H1 (cell line): Measurements from ENCODE around the gene PLEKHS1. TPM values are rescaled to one million over a fixed set of nuclear protein-coding genes. Genes with fewer than 3 reads are reported as not detected.
A peak's percentile ranks its signal among the peaks of the same experiment; 100 is the strongest.

Experiments
- CTCF ChIA-PET: fragments of 300-600 bp; sonication (Branson Sonifier 250); formaldehyde crosslinking; loops from one replicate; lab custom pipeline; 2021; ENCODE audit not compliant: partially characterized antibody; lab: Charles Lee
- POLR2A ChIA-PET: fragments of 300-600 bp; sonication (Branson Sonifier 250); formaldehyde crosslinking; loops from one replicate; lab custom pipeline; 2021; ENCODE audit warnings: inconsistent platforms; ENCODE audit not compliant: partially characterized antibody; lab: Charles Lee
- DNase-seq, 2 experiments: peaks; one replicate each; pipeline versions ENCODE4 v3.0.0 to v3.0.0-alpha.2; 2010 to 2022; ENCODE audit warnings: low spot score in 2 of 2, low read depth in 1 of 2, mixed read lengths in 1 of 2
- FAIRE-seq: peaks from 2 replicates; lab custom pipeline; 2011; peaks lifted over from hg19 to GRCh38; lab: Jason Lieb, UNC
- H2AFZ ChIP-seq: 2 replicates; pipeline ENCODE4 v1.8.1; 2012; ENCODE audit warnings: low read length, inconsistent platforms
- H2AK5ac ChIP-seq: 2 replicates; pipeline ENCODE4 v1.6.1; 2013; ENCODE audit warnings: low read depth, low read length
- H2BK120ac ChIP-seq: replicated peaks from 2 replicates; pipeline ENCODE3; 2013; ENCODE audit warnings: low read depth, low read length, inconsistent platforms
- H2BK12ac ChIP-seq: 2 replicates; pipeline ENCODE4 v1.6.1; 2013; ENCODE audit warnings: low read depth, low read length
- H2BK15ac ChIP-seq: 2 replicates; pipeline ENCODE4 v1.6.1; 2013; ENCODE audit warnings: low read length
- H2BK20ac ChIP-seq: 2 replicates; pipeline ENCODE4 v1.6.1; 2013; ENCODE audit warnings: low read length
- H2BK5ac ChIP-seq: 2 replicates; pipeline ENCODE4 v1.6.1; 2013; ENCODE audit warnings: low read depth, low read length
- H3K14ac ChIP-seq: 2 replicates; pipeline ENCODE4 v1.6.1; 2013; ENCODE audit warnings: inconsistent platforms; ENCODE audit not compliant: insufficient read length
- H3K18ac ChIP-seq: 2 replicates; pipeline ENCODE4 v1.6.1; 2013; ENCODE audit warnings: low read length; ENCODE audit errors: extremely low read depth
- H3K23ac ChIP-seq: 2 replicates; pipeline ENCODE4 v1.6.1; 2013; ENCODE audit warnings: inconsistent platforms; ENCODE audit not compliant: insufficient read length
- H3K23me2 ChIP-seq: 2 replicates; pipeline ENCODE4 v1.6.1; 2013; ENCODE audit warnings: low read depth, low read length
- H3K27ac ChIP-seq: 2 replicates; pipeline ENCODE4 v1.6.1; 2011; ENCODE audit warnings: low read depth, low read length, inconsistent platforms
- H3K27me3 ChIP-seq, 4 experiments: replicated peaks in 1 of 4; 1 replicate in 1 of 4; 2 replicates in 3 of 4; pipeline versions ENCODE4 v1.6.1 to v1.8.1; 2011 to 2013; ENCODE audit warnings: low read length in 3 of 4, mild to moderate bottlenecking in 3 of 4, inconsistent platforms in 2 of 4, mixed read lengths in 2 of 4, moderate library complexity in 1 of 4; ENCODE audit not compliant: control insufficient read depth in 3 of 4, insufficient read depth in 3 of 4; ENCODE audit errors: extremely low read depth in 1 of 4
- H3K36me3 ChIP-seq, 4 experiments: 2 replicates each; pipeline versions ENCODE4 v1.6.1 to v1.8.1; 2011 to 2013; ENCODE audit warnings: mild to moderate bottlenecking in 4 of 4, low read length in 3 of 4, moderate library complexity in 2 of 4, control low read depth in 1 of 4, inconsistent platforms in 1 of 4; ENCODE audit not compliant: insufficient read depth in 4 of 4, control insufficient read depth in 2 of 4
- H3K4ac ChIP-seq: replicated peaks from 2 replicates; pipeline ENCODE3; 2013; ENCODE audit warnings: low read length, low read depth, mixed read lengths, inconsistent platforms; ENCODE audit not compliant: insufficient read length
- H3K4me1 ChIP-seq, 4 experiments: replicated peaks in 1 of 4; 1 replicate in 1 of 4; 2 replicates in 3 of 4; pipeline versions ENCODE4 v1.6.1 to v1.8.1; 2011 to 2013; ENCODE audit warnings: low read length in 3 of 4, inconsistent platforms in 2 of 4, mixed read lengths in 1 of 4; ENCODE audit not compliant: insufficient read depth in 4 of 4, control insufficient read depth in 3 of 4
- H3K4me2 ChIP-seq, 2 experiments: 2 replicates each; pipeline versions ENCODE4 v1.6.1 to v1.8.1; 2011 to 2013; ENCODE audit warnings: low read depth in 2 of 2, low read length in 2 of 2, control low read depth in 1 of 2, inconsistent platforms in 1 of 2, mild to moderate bottlenecking in 1 of 2; ENCODE audit not compliant: insufficient read depth in 1 of 2
- H3K4me3 ChIP-seq, 4 experiments: fragments of 200-600, 300-600 bp in 1 of 4; sonication (generic), shearing (Covaris generic), sonication (Bioruptor Twin) in 1 of 4; 2 replicates each; pipeline versions ENCODE4 v1.5.1 to v1.8.1; 2011 to 2016; ENCODE audit warnings: low read length in 4 of 4, low read depth in 3 of 4, control low read depth in 2 of 4, inconsistent platforms in 2 of 4, mild to moderate bottlenecking in 2 of 4, mixed read lengths in 1 of 4, moderate library complexity in 1 of 4; ENCODE audit not compliant: insufficient read depth in 2 of 4; ENCODE audit errors: extremely low read depth in 1 of 4
- H3K56ac ChIP-seq: replicated peaks from 2 replicates; pipeline ENCODE3; 2013; ENCODE audit warnings: low read depth, mild to moderate bottlenecking, mixed read lengths, low read length, inconsistent platforms; ENCODE audit not compliant: insufficient read length
- H3K79me1 ChIP-seq: 2 replicates; pipeline ENCODE4 v1.6.1; 2013; ENCODE audit warnings: low read depth, low read length, control low read depth
- H3K79me2 ChIP-seq, 2 experiments: 2 replicates each; pipeline versions ENCODE4 v1.6.1 to v1.8.1; 2012 to 2013; ENCODE audit warnings: low read length in 2 of 2, mild to moderate bottlenecking in 2 of 2, inconsistent platforms in 1 of 2; ENCODE audit not compliant: insufficient read depth in 2 of 2, control insufficient read depth in 1 of 2
- H3K9ac ChIP-seq, 4 experiments: replicated peaks in 1 of 4; 1 replicate in 1 of 4; 2 replicates in 3 of 4; pipeline versions ENCODE4 v1.6.1 to v1.8.1; 2011 to 2013; ENCODE audit warnings: low read depth in 3 of 4, low read length in 3 of 4, control low read depth in 2 of 4, mild to moderate bottlenecking in 2 of 4, moderate library complexity in 2 of 4, inconsistent platforms in 1 of 4; ENCODE audit errors: extremely low read depth in 1 of 4
- H3K9me3 ChIP-seq, 2 experiments: 2 replicates each; pipeline versions ENCODE4 v1.6.1 to v1.8.1; 2012 to 2013; ENCODE audit warnings: mild to moderate bottlenecking in 2 of 2, moderate library complexity in 2 of 2, control low read depth in 1 of 2, inconsistent platforms in 1 of 2, low read depth in 1 of 2, low read length in 1 of 2, mixed read lengths in 1 of 2; ENCODE audit not compliant: insufficient read depth in 2 of 2
- H4K20me1 ChIP-seq, 2 experiments: replicated peaks in 1 of 2; 2 replicates each; pipeline versions ENCODE3 to v1.8.1; 2011 to 2013; ENCODE audit warnings: inconsistent platforms in 2 of 2, low read length in 2 of 2, mild to moderate bottlenecking in 1 of 2; ENCODE audit not compliant: insufficient read depth in 2 of 2, control insufficient read depth in 1 of 2
- H4K5ac ChIP-seq: 2 replicates; pipeline ENCODE4 v1.6.1; 2013; ENCODE audit warnings: low read length, low read depth, mixed read lengths, inconsistent platforms; ENCODE audit not compliant: insufficient read length
- H4K8ac ChIP-seq: 2 replicates; pipeline ENCODE4 v1.8.0; 2013; ENCODE audit warnings: mild to moderate bottlenecking, moderate library complexity, low read length, inconsistent platforms; ENCODE audit not compliant: insufficient read depth; ENCODE audit errors: extremely low read depth
- H4K91ac ChIP-seq: replicated peaks from 2 replicates; pipeline ENCODE3; 2013; ENCODE audit warnings: low read length, mixed read lengths, inconsistent platforms; ENCODE audit not compliant: insufficient read length
- EP300 ChIP-seq, 2 experiments: IDR thresholded peaks; 1 replicate in 1 of 2; 2 replicates in 1 of 2; pipeline ENCODE4 v1.6.1; 2011 to 2012; ENCODE audit warnings: low read depth in 2 of 2, low read length in 2 of 2, mild to moderate bottlenecking in 2 of 2, borderline replicate concordance in 1 of 2, inconsistent platforms in 1 of 2, moderate library complexity in 1 of 2
- NANOG ChIP-seq: IDR thresholded peaks from 2 replicates; pipeline ENCODE4 v1.6.1; 2011; ENCODE audit warnings: low read length, low read depth, mild to moderate bottlenecking, inconsistent platforms; ENCODE audit not compliant: insufficient read depth, poor library complexity, severe bottlenecking
- POLR2AphosphoS5 ChIP-seq: IDR thresholded peaks from 2 replicates; pipeline ENCODE4 v1.6.1; 2011; ENCODE audit warnings: low read depth, low read length
- TAF1 ChIP-seq: IDR thresholded peaks from 2 replicates; pipeline ENCODE4 v1.6.1; 2011; ENCODE audit warnings: mild to moderate bottlenecking, low read depth, low read length
- WGBS, 2 experiments: shearing (Covaris generic) in 1 of 2; methylation state at CpG; one replicate each; pipeline versions ENCODE4 v1.1.6 to v1.1.7; 2013 to 2015; ENCODE audit warnings: low lambda C conversion rate in 2 of 2, mixed read lengths in 2 of 2, inconsistent platforms in 1 of 2, low coverage in 1 of 2, missing lambda C conversion rate in 1 of 2; ENCODE audit not compliant: insufficient replicate concordance in 2 of 2, insufficient coverage in 1 of 2, insufficient read length in 1 of 2; ENCODE audit errors: extremely low coverage in 1 of 2, missing lambda C conversion rate in 1 of 2; 5-methylcytosine and 5-hydroxymethylcytosine counted together
- polyA plus RNA-seq, 7 experiments: library from polyadenylated mRNA; depleted of rRNA in 3 of 7; stranded (reverse) in 5 of 7; unstranded in 2 of 7; fragments of >200 nt in 5 of 7; fragments of 200-250 nt in 2 of 7; gene quantifications; 1 replicate in 5 of 7; 2 replicates in 1 of 7; 4 replicates in 1 of 7; pipeline versions ENCODE4 v1.2.1 to v1.2.3, GENCODE V29; 2011 to 2013; ENCODE audit warnings: missing spikeins in 2 of 7, mixed read lengths in 2 of 7
- total RNA-seq: library from RNA; stranded (reverse); fragmentation: NEBNext Ultra II Directional; extraction: Animal tissue kit (Norgen Biotek cat#: 25700); gene quantifications from 2 replicates; pipeline ENCODE4 v1.2.1, GENCODE V29; 2021
- TF ChIP-seq, protein P1 (sequence below): IDR thresholded peaks from 2 replicates; pipeline ENCODE4 v1.6.1; 2011; ENCODE audit warnings: low read length, improper control_type of control experiment

The PLEKHS1 gene
- total and polyA plus RNA-seq, 2 of the 8 experiments (the other 6 are each of a cell fraction or from before 2014, with no cell fraction given), result not detected

DNA sequence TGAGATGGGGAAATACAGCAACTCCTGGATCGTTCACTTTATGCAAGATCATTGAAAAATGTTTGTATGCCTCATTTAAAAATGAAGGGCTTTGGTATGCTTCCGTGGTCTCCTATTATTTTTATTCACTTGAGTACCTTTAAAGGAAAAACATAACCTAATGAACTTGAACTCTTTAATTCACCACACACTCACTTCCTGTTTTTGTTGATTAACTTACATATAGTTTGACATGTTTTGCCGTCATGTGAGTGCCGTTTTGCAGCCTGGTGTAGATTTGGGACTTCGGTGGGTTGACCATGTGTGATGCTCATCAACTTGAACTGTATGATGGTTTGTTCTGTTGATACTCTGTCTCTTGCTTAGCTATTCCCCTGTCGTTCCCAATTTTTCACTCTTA, 42.8 kb upstream of the PLEKHS1 start:
- Histone ChIP-seq H3K36me3 (no peaks in the 10 kb centered on the region), H2BK20ac (no peak overlapping the region), H4K5ac (no peak overlapping the region), H4K8ac (no peak overlapping the region), H3K23ac (no peak overlapping the region), H3K14ac (no peak overlapping the region), H2AK5ac (no peak overlapping the region), H3K4me3 (no peak overlapping the region), H2BK5ac (no peak overlapping the region), H2BK120ac (no peak overlapping the region), H3K4me1 (peaks cover 3 to 21% (median 15%) of the 10 kb centered on the region in 4 experiments; a peak in 6 of 7 replicates), H3K79me2 (no peaks in the 10 kb centered on the region), H3K27me3 (no peaks in the 10 kb centered on the region), H2BK15ac (no peak overlapping the region), H3K4ac (no peak overlapping the region), H3K4me2 (0 out of 4 replicates have a peak overlapping the region, but pooled peaks of 1 of the 2 experiments have one; percentile 40), H4K91ac (no peak overlapping the region), H3K9me3 (no peaks in the 10 kb centered on the region), H2AFZ (no peak overlapping the region), H3K23me2 (no peaks in the 10 kb centered on the region), H2BK12ac (no peak overlapping the region), H3K27ac (no peak overlapping the region), H3K18ac (no peak overlapping the region), H4K20me1 (no peaks in the 10 kb centered on the region), H3K9ac (no peak overlapping the region), H3K79me1 (no peaks in the 10 kb centered on the region), H3K56ac (no peak overlapping the region)
- CTCF ChIA-PET, result interaction anchor here (3.0 kb wide), 1 partner anchor 25 kb away, joined by 8 read pairs; no protein-coding TSS in a partner anchor
- POLR2A ChIA-PET, result no interaction called here
- DNase-seq (no peak), FAIRE-seq (no peak)
- 89% methylated on average over 6 of the region's 6 CpGs; no CpG with 5 or more reads in 1 of the 2 experiments for WGBS, 2 experiments
- TF ChIP-seq, protein P1, sequence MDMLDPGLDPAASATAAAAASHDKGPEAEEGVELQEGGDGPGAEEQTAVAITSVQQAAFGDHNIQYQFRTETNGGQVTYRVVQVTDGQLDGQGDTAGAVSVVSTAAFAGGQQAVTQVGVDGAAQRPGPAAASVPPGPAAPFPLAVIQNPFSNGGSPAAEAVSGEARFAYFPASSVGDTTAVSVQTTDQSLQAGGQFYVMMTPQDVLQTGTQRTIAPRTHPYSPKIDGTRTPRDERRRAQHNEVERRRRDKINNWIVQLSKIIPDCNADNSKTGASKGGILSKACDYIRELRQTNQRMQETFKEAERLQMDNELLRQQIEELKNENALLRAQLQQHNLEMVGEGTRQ, result no peak
- no peak for TF ChIP-seq POLR2AphosphoS5
- no peak for TF ChIP-seq EP300 (IDR thresholded peaks at IDR 0.05; ENCODE audit: borderline replicate concordance in 1 of 2, low read depth in 2 of 2, low read length in 2 of 2)
- no peak for TF ChIP-seq NANOG
- no peak for TF ChIP-seq TAF1
